GM18526 (cell line): ENCODE measurements around the gene CHRNA3.
A peak's percentile ranks its signal among the peaks of the same experiment; 100 is the strongest.

Source experiments
- POLR2A ChIP-seq: IDR thresholded peaks from 3 replicates; pipeline ENCODE4 v1.6.1; 2011; ENCODE audit not compliant: insufficient read length; ENCODE audit errors: extremely low read depth

CHRNA3 gene

GRCh38 chr15:78614021-78614420 is 6.8 kb downstream of the CHRNA3 start:
- no peak for TF ChIP-seq POLR2A

GRCh38 chr15:78605680-78606079 is 15.1 kb downstream of the CHRNA3 start:
- no peak for TF ChIP-seq POLR2A

- no peak for TF ChIP-seq POLR2A
Measured at GRCh38 chr15:78605201-78605600, 15.6 kb downstream of the CHRNA3 start.

- TF ChIP-seq POLR2A = no peak
Measured at GRCh38 chr15:78604420-78604819, 16.4 kb downstream of the CHRNA3 start.

GRCh38 chr15:78603467-78603866 is 17.3 kb downstream of the CHRNA3 start:
- TF ChIP-seq POLR2A = no peak

- no peak for TF ChIP-seq POLR2A
Measured at GRCh38 chr15:78599189-78599588, 21.6 kb downstream of the CHRNA3 start.

- no peak for TF ChIP-seq POLR2A
Measured at GRCh38 chr15:78598348-78598747, 22.4 kb downstream of the CHRNA3 start.

- no peak for TF ChIP-seq POLR2A
Measured at GRCh38 chr15:78597583-78597982, 23.2 kb downstream of the CHRNA3 start.

GRCh38 chr15:78574944-78575343 is 45.9 kb downstream of the CHRNA3 start:
- no peak for TF ChIP-seq POLR2A

GRCh38 chr15:78573416-78573815 is 47.4 kb downstream of the CHRNA3 start:
- TF ChIP-seq POLR2A = no peak

- no peak for TF ChIP-seq POLR2A
Measured at GRCh38 chr15:78571382-78571781, 49.4 kb downstream of the CHRNA3 start.

GRCh38 chr15:78570710-78571109 is 50.1 kb downstream of the CHRNA3 start:
- no peak for TF ChIP-seq POLR2A

GRCh38 chr15:78567531-78567930 is 53.3 kb downstream of the CHRNA3 start:
- no peak for TF ChIP-seq POLR2A

GRCh38 chr15:78565951-78566774 is 54.6 kb downstream of the CHRNA3 start:
- TF ChIP-seq POLR2A = no peak

- peak; percentile 64 for TF ChIP-seq POLR2A
Measured at GRCh38 chr15:78565097-78565950, 55.5 kb downstream of the CHRNA3 start, which contains the start of gene CHRNA5. Gene CHRNA5, plus strand, starts transcription at chr15:78565520. Its CDS starts 200 bp downstream, at chr15:78565720.

GRCh38 chr15:78564743-78565096 is 56.1 kb downstream of the CHRNA3 start:
- no peak for TF ChIP-seq POLR2A
